NCI-H2081 (cell line): ENCODE measurements around the gene PPARA.
A peak's percentile ranks its signal among the peaks of the same experiment; 100 is the strongest.

Source experiments
- DNase-seq, 2 experiments: peaks; one replicate each; lab custom pipeline; 2025; lab: John Stamatoyannopoulos, UW

PPARA gene

GRCh38 chr22:46113910-46114517 lies 36.3 kb upstream of the PPARA start:
- no peak for DNase-seq

GRCh38 chr22:46114518-46115387 lies 35.6 kb upstream of the PPARA start:
- no peak for DNase-seq

GRCh38 chr22:46115388-46115678 lies 35.0 kb upstream of the PPARA start:
- DNase-seq = no peak

GRCh38 chr22:46115755-46116490 lies 34.4 kb upstream of the PPARA start:
- DNase-seq = no peak

GRCh38 chr22:46116491-46116958 lies 33.8 kb upstream of the PPARA start:
- DNase-seq = peak; percentile 70 to 76

- DNase-seq = no peak
Observed at GRCh38 chr22:46117206-46118199, 32.8 kb upstream of the PPARA start.

- no peak for DNase-seq
Observed at GRCh38 chr22:46119093-46119728, 31.1 kb upstream of the PPARA start.

GRCh38 chr22:46119729-46120419 lies 30.5 kb upstream of the PPARA start:
- DNase-seq = no peak

- no peak for DNase-seq
Observed at GRCh38 chr22:46120420-46120737, 29.9 kb upstream of the PPARA start.

- DNase-seq = no peak
Observed at GRCh38 chr22:46121079-46121478, 29.2 kb upstream of the PPARA start.

GRCh38 chr22:46121523-46122287 lies 28.6 kb upstream of the PPARA start:
- no peak for DNase-seq

- peak; percentile 33 to 34 for DNase-seq
Observed at GRCh38 chr22:46122511-46122971, 27.8 kb upstream of the PPARA start.

GRCh38 chr22:46122980-46123693 lies 27.2 kb upstream of the PPARA start:
- no peak for DNase-seq

GRCh38 chr22:46123694-46124382 lies 26.5 kb upstream of the PPARA start:
- DNase-seq = no peak

GRCh38 chr22:46124383-46125144 lies 25.8 kb upstream of the PPARA start:
- DNase-seq = no peak

- no peak for DNase-seq
Observed at GRCh38 chr22:46125311-46125710, 25.0 kb upstream of the PPARA start.

- DNase-seq = no peak
Observed at GRCh38 chr22:46125816-46126765, 24.2 kb upstream of the PPARA start.
